Measurements from ENCODE around the gene PROC. TPM values are rescaled to one million over a fixed set of nuclear protein-coding genes. Genes with fewer than 3 reads are reported as not detected.

Gene PROC
- total RNA-seq, 1 experiment from 2014 or later = 0.58 TPM

GRCh38 chr2:127456960-127457359, 38.7 kb downstream of the PROC start:
- TF ChIP-seq CTCF (conservative IDR thresholded peaks at IDR 0.05; ENCODE audit: low read depth, low read length) = no peak
- no peak for TF ChIP-seq EZH2 (IDR thresholded peaks at IDR 0.05; ENCODE audit: low read length, unreplicated experiment)
- TF ChIP-seq EZH2phosphoT487 (IDR thresholded peaks at IDR 0.05; ENCODE audit: borderline replicate concordance, low read length) = no peak
- Histone ChIP-seq H4K20me1 (ENCODE audit: low read length) (no peaks in the 10 kb centered on the region), H3K4me3 (ENCODE audit: low read length) (no peak overlapping the region), H3K36me3 (ENCODE audit: low read depth, low read length) (no peaks in the 10 kb centered on the region), H3F3A (ENCODE audit: low read length, unreplicated experiment) (no peaks in the 10 kb centered on the region), H2AFZ (ENCODE audit: low read length) (no peak overlapping the region), H3K9me3 (ENCODE audit: low read length) (no peaks in the 10 kb centered on the region), H3K27me3 (ENCODE audit: low read length) (no peaks in the 10 kb centered on the region), H3K9ac (ENCODE audit: low read length) (no peak overlapping the region), H3K4me2 (ENCODE audit: low read length) (no peak overlapping the region), H3K27ac (ENCODE audit: low read length) (no peak overlapping the region), H3K79me2 (ENCODE audit: low read length) (no peaks in the 10 kb centered on the region), H3K4me1 (ENCODE audit: insufficient read depth, low read length) (peaks cover 13% of the 10 kb centered on the region), H3K9me2 (replicated peaks; ENCODE audit: low read length) (no peaks in the 10 kb centered on the region)
- CTCF ChIA-PET = no interaction called here
- BruUV-seq (replicated peaks) = no TSS peak
- POLR2A ChIA-PET (ENCODE audit: unreplicated experiment) = no interaction called here
- no peak for DNase-seq
- intact Hi-C loops (cut with micrococcal nuclease) = no loop called here
- ATAC-seq = no peak

- ATAC-seq = no peak
- H3F3A ChIP-seq (ENCODE audit: low read length, unreplicated experiment) = no peaks in the 10 kb centered on the region
- no peaks in the 10 kb centered on the region for H3K79me2 ChIP-seq (ENCODE audit: low read length)
- no peaks in the 10 kb centered on the region for H3K27me3 ChIP-seq (ENCODE audit: low read length)
- DNase-seq = no peak
- ChIA-PET CTCF (no interaction called here), POLR2A (ENCODE audit: unreplicated experiment) (no interaction called here)
- no peaks in the 10 kb centered on the region for H3K4me1 ChIP-seq (ENCODE audit: insufficient read depth, low read length)
- no peak for TF ChIP-seq EZH2phosphoT487 (IDR thresholded peaks at IDR 0.05; ENCODE audit: borderline replicate concordance, low read length)
- no peak for TF ChIP-seq CTCF (conservative IDR thresholded peaks at IDR 0.05; ENCODE audit: low read depth, low read length)
- no peak for TF ChIP-seq EZH2 (IDR thresholded peaks at IDR 0.05; ENCODE audit: low read length, unreplicated experiment)
- no peaks in the 10 kb centered on the region for H3K36me3 ChIP-seq (ENCODE audit: low read depth, low read length)
- H3K4me3 ChIP-seq (ENCODE audit: low read length) = no peak overlapping the region
- H3K9me2 ChIP-seq (replicated peaks; ENCODE audit: low read length) = no peaks in the 10 kb centered on the region
- H3K4me2 ChIP-seq (ENCODE audit: low read length) = no peak overlapping the region
- H3K27ac ChIP-seq (ENCODE audit: low read length) = no peak overlapping the region
- intact Hi-C loops (cut with micrococcal nuclease) = no loop called here
- H3K9ac ChIP-seq (ENCODE audit: low read length) = no peak overlapping the region
- BruUV-seq (replicated peaks) = no TSS peak
- no peaks in the 10 kb centered on the region for H3K9me3 ChIP-seq (ENCODE audit: low read length)
- no peak overlapping the region for H2AFZ ChIP-seq (ENCODE audit: low read length)
- H4K20me1 ChIP-seq (ENCODE audit: low read length) = no peaks in the 10 kb centered on the region
Observed at GRCh38 chr2:127462461-127462860, 44.2 kb downstream of the PROC start.

- H3K27ac ChIP-seq (ENCODE audit: low read length) = no peak overlapping the region
- TF ChIP-seq CTCF (conservative IDR thresholded peaks at IDR 0.05; ENCODE audit: low read depth, low read length) = no peak
- no peak for TF ChIP-seq EZH2 (IDR thresholded peaks at IDR 0.05; ENCODE audit: low read length, unreplicated experiment)
- no peak for TF ChIP-seq EZH2phosphoT487 (IDR thresholded peaks at IDR 0.05; ENCODE audit: borderline replicate concordance, low read length)
- H3K27me3 ChIP-seq (ENCODE audit: low read length) = no peaks in the 10 kb centered on the region
- no peaks in the 10 kb centered on the region for H3K36me3 ChIP-seq (ENCODE audit: low read depth, low read length)
- H3K9me3 ChIP-seq (ENCODE audit: low read length) = no peaks in the 10 kb centered on the region
- H3F3A ChIP-seq (ENCODE audit: low read length, unreplicated experiment) = no peaks in the 10 kb centered on the region
- no peak overlapping the region for H3K9ac ChIP-seq (ENCODE audit: low read length)
- BruUV-seq (replicated peaks) = no TSS peak
- intact Hi-C loops (cut with micrococcal nuclease) = no loop called here
- ATAC-seq = no peak
- no peak overlapping the region for H3K4me2 ChIP-seq (ENCODE audit: low read length)
- H3K4me3 ChIP-seq (ENCODE audit: low read length) = no peak overlapping the region
- H2AFZ ChIP-seq (ENCODE audit: low read length) = no peak overlapping the region
- H3K79me2 ChIP-seq (ENCODE audit: low read length) = no peaks in the 10 kb centered on the region
- no peaks in the 10 kb centered on the region for H4K20me1 ChIP-seq (ENCODE audit: low read length)
- ChIA-PET CTCF (interaction anchor here (0.5 kb wide), 1 partner anchor 130 kb away, joined by 4 read pairs; no protein-coding TSS in a partner anchor), POLR2A (ENCODE audit: unreplicated experiment) (no interaction called here)
- no peaks in the 10 kb centered on the region for H3K4me1 ChIP-seq (ENCODE audit: insufficient read depth, low read length)
- no peak for DNase-seq
- no peaks in the 10 kb centered on the region for H3K9me2 ChIP-seq (replicated peaks; ENCODE audit: low read length)
Observed at GRCh38 chr2:127463155-127463991, 45.1 kb downstream of the PROC start.

Data from PC-3 (cell line).